ENCODE measurements around the gene ASPSCR1. TPM values are rescaled to one million over a fixed set of nuclear protein-coding genes. Genes with fewer than 3 reads are reported as not detected.

Gene ASPSCR1
- total RNA-seq, 1 experiment from 2014 or later: 54.9 TPM

- no peak for DNase-seq
- no peak overlapping the region for H2AFZ ChIP-seq
- no peaks in the 10 kb centered on the region for H3K4me1 ChIP-seq (replicated peaks; ENCODE audit: insufficient read depth)
- no peak overlapping the region for H3K4me3 ChIP-seq
- ChIA-PET CTCF (no interaction called here), POLR2A (ENCODE audit: unreplicated experiment) (interaction anchor here (0.6 kb wide), 1 partner anchor 411 kb away, joined by 3 read pairs; no protein-coding TSS in a partner anchor)
- no TSS peak for BruUV-seq (replicated peaks)
- no peaks in the 10 kb centered on the region for H3K79me2 ChIP-seq (ENCODE audit: low read depth)
- TF ChIP-seq, protein P1, sequence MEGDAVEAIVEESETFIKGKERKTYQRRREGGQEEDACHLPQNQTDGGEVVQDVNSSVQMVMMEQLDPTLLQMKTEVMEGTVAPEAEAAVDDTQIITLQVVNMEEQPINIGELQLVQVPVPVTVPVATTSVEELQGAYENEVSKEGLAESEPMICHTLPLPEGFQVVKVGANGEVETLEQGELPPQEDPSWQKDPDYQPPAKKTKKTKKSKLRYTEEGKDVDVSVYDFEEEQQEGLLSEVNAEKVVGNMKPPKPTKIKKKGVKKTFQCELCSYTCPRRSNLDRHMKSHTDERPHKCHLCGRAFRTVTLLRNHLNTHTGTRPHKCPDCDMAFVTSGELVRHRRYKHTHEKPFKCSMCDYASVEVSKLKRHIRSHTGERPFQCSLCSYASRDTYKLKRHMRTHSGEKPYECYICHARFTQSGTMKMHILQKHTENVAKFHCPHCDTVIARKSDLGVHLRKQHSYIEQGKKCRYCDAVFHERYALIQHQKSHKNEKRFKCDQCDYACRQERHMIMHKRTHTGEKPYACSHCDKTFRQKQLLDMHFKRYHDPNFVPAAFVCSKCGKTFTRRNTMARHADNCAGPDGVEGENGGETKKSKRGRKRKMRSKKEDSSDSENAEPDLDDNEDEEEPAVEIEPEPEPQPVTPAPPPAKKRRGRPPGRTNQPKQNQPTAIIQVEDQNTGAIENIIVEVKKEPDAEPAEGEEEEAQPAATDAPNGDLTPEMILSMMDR (conservative IDR thresholded peaks at IDR 0.05): no peak
- no peak for TF ChIP-seq EZH2 (IDR thresholded peaks at IDR 0.05; ENCODE audit: low read depth)
- H3K27ac ChIP-seq: no peak overlapping the region
- no peak overlapping the region; the same call in 1 of the 2 replicates for H3K4me2 ChIP-seq
- no peaks in the 10 kb centered on the region for H3K27me3 ChIP-seq (ENCODE audit: insufficient read depth, low read depth)
- H3K9me3 ChIP-seq (ENCODE audit: insufficient read depth, low read depth): no peaks in the 10 kb centered on the region
- H3K9me2 ChIP-seq (ENCODE audit: insufficient read depth): no peaks in the 10 kb centered on the region
- intact Hi-C loops (cut with micrococcal nuclease; ENCODE audit: unreplicated experiment): no loop called here
- H4K20me1 ChIP-seq (ENCODE audit: insufficient read depth): no peaks in the 10 kb centered on the region
- no peaks in the 10 kb centered on the region; the same call in 1 of the 2 replicates for H3F3A ChIP-seq (ENCODE audit: insufficient read depth, low read depth)
- H3K36me3 ChIP-seq (ENCODE audit: low read depth): no peaks in the 10 kb centered on the region
These were observed 42.4 kb upstream of the ASPSCR1 start for GRCh38 chr17:81934850-81935708.

DNA sequence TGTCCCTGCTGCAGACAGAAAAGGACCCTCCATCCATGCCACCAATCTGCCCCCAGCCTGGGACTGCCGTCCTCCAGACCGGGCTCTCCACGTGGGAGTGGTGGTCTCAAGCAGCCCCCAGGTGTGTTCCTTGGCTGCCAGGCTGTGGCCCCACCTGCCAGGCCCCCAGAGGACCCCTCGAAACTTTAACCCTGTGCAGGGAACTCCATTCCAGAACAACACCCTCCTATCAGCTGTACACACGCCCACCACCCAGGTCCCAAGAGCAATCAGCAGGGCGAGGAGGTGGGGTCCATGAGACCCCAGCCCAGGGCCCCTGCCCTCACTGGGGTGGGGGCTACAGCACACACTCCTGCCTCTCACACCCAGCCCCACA is 41.7 kb upstream of the ASPSCR1 start:
- Histone ChIP-seq H3K9me2 (ENCODE audit: insufficient read depth) (no peaks in the 10 kb centered on the region), H3K4me2 (peak overlapping the region; percentile 90), H3K4me1 (replicated peaks; ENCODE audit: insufficient read depth) (no peaks in the 10 kb centered on the region), H3K27ac (no peak overlapping the region), H3K79me2 (ENCODE audit: low read depth) (no peaks in the 10 kb centered on the region), H4K20me1 (ENCODE audit: insufficient read depth) (no peaks in the 10 kb centered on the region), H3F3A (ENCODE audit: insufficient read depth, low read depth) (no peaks in the 10 kb centered on the region; the same call in 1 of the 2 replicates), H3K36me3 (ENCODE audit: low read depth) (no peaks in the 10 kb centered on the region), H2AFZ (no peak overlapping the region), H3K4me3 (peak overlapping the region; percentile 74; the same call in 1 of the 2 replicates), H3K27me3 (ENCODE audit: insufficient read depth, low read depth) (no peaks in the 10 kb centered on the region), H3K9me3 (ENCODE audit: insufficient read depth, low read depth) (no peaks in the 10 kb centered on the region)
- intact Hi-C loops (cut with micrococcal nuclease; ENCODE audit: unreplicated experiment): no loop called here
- no TSS peak for BruUV-seq (replicated peaks)
- no peak for DNase-seq
- ChIA-PET POLR2A (ENCODE audit: unreplicated experiment) (no interaction called here), CTCF (no interaction called here)
- no peak for TF ChIP-seq EZH2 (IDR thresholded peaks at IDR 0.05; ENCODE audit: low read depth)
- TF ChIP-seq, protein P1 (conservative IDR thresholded peaks at IDR 0.05): no peak

GRCh38 chr17:81939218-81939617 is 38.2 kb upstream of the ASPSCR1 start:
- POLR2A ChIA-PET (ENCODE audit: unreplicated experiment): no interaction called here
- CTCF ChIA-PET: no interaction called here
- BruUV-seq (replicated peaks): no TSS peak

More at GRCh38 chr17:81939218-81939617, 38.2 kb upstream of the ASPSCR1 start:
- no peaks in the 10 kb centered on the region for H4K20me1 ChIP-seq (ENCODE audit: insufficient read depth)
- H3K4me2 ChIP-seq: no peak overlapping the region
- no peaks in the 10 kb centered on the region for H3K27me3 ChIP-seq (ENCODE audit: insufficient read depth, low read depth)
- intact Hi-C loops (cut with micrococcal nuclease; ENCODE audit: unreplicated experiment): no loop called here
- H3K9me3 ChIP-seq (ENCODE audit: insufficient read depth, low read depth): no peaks in the 10 kb centered on the region
- H2AFZ ChIP-seq: no peak overlapping the region
- DNase-seq: no peak
- H3K36me3 ChIP-seq (ENCODE audit: low read depth): no peaks in the 10 kb centered on the region
- no peak overlapping the region for H3K4me3 ChIP-seq
- no peaks in the 10 kb centered on the region for H3K9me2 ChIP-seq (ENCODE audit: insufficient read depth)
- H3F3A ChIP-seq (ENCODE audit: insufficient read depth, low read depth): no peaks in the 10 kb centered on the region
- H3K4me1 ChIP-seq (replicated peaks; ENCODE audit: insufficient read depth): no peaks in the 10 kb centered on the region
- H3K27ac ChIP-seq: no peak overlapping the region
- no peaks in the 10 kb centered on the region for H3K79me2 ChIP-seq (ENCODE audit: low read depth)
- TF ChIP-seq, protein P1 (conservative IDR thresholded peaks at IDR 0.05): no peak
- no peak for TF ChIP-seq EZH2 (IDR thresholded peaks at IDR 0.05; ENCODE audit: low read depth)
